Gastroesophageal sphincter (tissue), 3 donors: ENCODE measurements around the gene GMDS.

Experiments
- EP300 ChIP-seq: sonication (generic); formaldehyde crosslinking; IDR thresholded peaks from one replicate; pipeline ENCODE4 v1.6.1; 2017; ENCODE audit warnings: antibody characterized with exemption, mild to moderate bottlenecking
- TF ChIP-seq, protein P1 (sequence below), 4 experiments: fragments of 200-600 bp in 2 of 4; fragments of 450-650 bp in 2 of 4; sonication (generic) in 1 of 4; IDR thresholded peaks; one replicate each; pipeline ENCODE4 v1.5.1; 2017 to 2019; ENCODE audit warnings: antibody characterized with exemption in 4 of 4, mild to moderate bottlenecking in 2 of 4, moderate library complexity in 2 of 4

DNA sequence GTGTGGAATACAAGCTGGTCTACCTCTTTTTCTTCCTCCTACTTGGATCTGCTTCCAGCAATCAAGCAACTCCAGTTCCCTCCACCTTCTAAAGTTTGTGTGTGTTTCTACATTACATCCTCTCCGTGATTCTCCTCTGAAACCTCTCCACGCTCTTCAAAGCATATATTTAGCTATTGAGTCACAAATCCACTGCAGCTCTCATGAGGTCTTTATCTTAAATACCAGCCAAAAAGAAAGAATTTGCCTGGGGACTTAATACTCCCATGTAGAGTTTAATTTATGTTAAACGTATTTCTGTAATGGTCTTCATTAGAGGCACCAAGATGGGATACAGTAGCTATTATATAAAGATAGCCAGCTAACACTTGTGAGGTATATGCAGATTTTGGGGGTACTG is 557.0 kb downstream of the GMDS start:
- TF ChIP-seq, protein P1, sequence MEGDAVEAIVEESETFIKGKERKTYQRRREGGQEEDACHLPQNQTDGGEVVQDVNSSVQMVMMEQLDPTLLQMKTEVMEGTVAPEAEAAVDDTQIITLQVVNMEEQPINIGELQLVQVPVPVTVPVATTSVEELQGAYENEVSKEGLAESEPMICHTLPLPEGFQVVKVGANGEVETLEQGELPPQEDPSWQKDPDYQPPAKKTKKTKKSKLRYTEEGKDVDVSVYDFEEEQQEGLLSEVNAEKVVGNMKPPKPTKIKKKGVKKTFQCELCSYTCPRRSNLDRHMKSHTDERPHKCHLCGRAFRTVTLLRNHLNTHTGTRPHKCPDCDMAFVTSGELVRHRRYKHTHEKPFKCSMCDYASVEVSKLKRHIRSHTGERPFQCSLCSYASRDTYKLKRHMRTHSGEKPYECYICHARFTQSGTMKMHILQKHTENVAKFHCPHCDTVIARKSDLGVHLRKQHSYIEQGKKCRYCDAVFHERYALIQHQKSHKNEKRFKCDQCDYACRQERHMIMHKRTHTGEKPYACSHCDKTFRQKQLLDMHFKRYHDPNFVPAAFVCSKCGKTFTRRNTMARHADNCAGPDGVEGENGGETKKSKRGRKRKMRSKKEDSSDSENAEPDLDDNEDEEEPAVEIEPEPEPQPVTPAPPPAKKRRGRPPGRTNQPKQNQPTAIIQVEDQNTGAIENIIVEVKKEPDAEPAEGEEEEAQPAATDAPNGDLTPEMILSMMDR (IDR thresholded peaks at IDR 0.05): no peak
- TF ChIP-seq EP300: no peak
